HEK293 (cell line): ENCODE data around the gene REG3A.

ENCODE experiments used
- CTCF ChIA-PET: fragments of 350-600 bp; formaldehyde crosslinking; extraction: SDS; loops from one replicate; lab custom pipeline; 2021; ENCODE audit warnings: antibody characterized with exemption; lab: Yijun Ruan, JAX
- POLR2A ChIA-PET: fragments of 300-600 bp; formaldehyde crosslinking; extraction: SDS; loops from one replicate; lab custom pipeline; 2020; ENCODE audit warnings: antibody characterized with exemption, inconsistent platforms; lab: Yijun Ruan, JAX
- H3K27ac ChIP-seq: fragments of 200-500 bp; sonication (Bioruptor generic); 2 replicates; pipeline ENCODE4 v1.5.1; 2014; ENCODE audit warnings: low read depth, low read length, control low read depth, inconsistent platforms; ENCODE audit errors: extremely low read depth
- H3K36me3 ChIP-seq, 2 experiments: fragments of 200-500 bp in 1 of 2; sonication (Bioruptor generic) in 1 of 2; 1 replicate in 1 of 2; 2 replicates in 1 of 2; pipeline ENCODE4 v1.5.1; 2014 to 2017; ENCODE audit warnings: inconsistent platforms in 2 of 2, low read length in 2 of 2; ENCODE audit not compliant: control insufficient read depth in 2 of 2, insufficient read depth in 1 of 2
- H3K4me1 ChIP-seq: fragments of 200-500 bp; sonication (Bioruptor generic); 2 replicates; pipeline ENCODE4 v1.5.1; 2014; ENCODE audit warnings: mild to moderate bottlenecking, low read length, inconsistent platforms; ENCODE audit not compliant: control insufficient read depth, insufficient read depth
- H3K4me3 ChIP-seq: 2 replicates; pipeline ENCODE4 v1.5.1; 2011; ENCODE audit warnings: low read depth, mild to moderate bottlenecking, control low read depth, low read length, moderate library complexity
- H3K9me3 ChIP-seq: fragments of 200-500 bp; sonication (Bioruptor generic); 2 replicates; pipeline ENCODE4 v1.5.1; 2014; ENCODE audit warnings: low read depth, low read length, inconsistent platforms; ENCODE audit not compliant: control insufficient read depth, insufficient read depth
- GLI2 ChIP-seq: fragments of 450-650 bp; formaldehyde crosslinking; IDR thresholded peaks from 2 replicates; pipeline ENCODE4; 2017; ENCODE audit warnings: missing biosample characterization, missing genetic modification characterization, low read depth, borderline replicate concordance
- HOXA7 ChIP-seq: sonication (generic); formaldehyde crosslinking; IDR thresholded peaks from 2 replicates; pipeline ENCODE4 v1.8.1; 2022; ENCODE audit warnings: missing genetic modification reagents, borderline replicate concordance
- HOXD13 ChIP-seq: sonication (generic); formaldehyde crosslinking; IDR thresholded peaks from 2 replicates; pipeline ENCODE4 v1.8.0; 2022; ENCODE audit warnings: missing genetic modification reagents, borderline replicate concordance
- KLF16 ChIP-seq: fragments of 450-650 bp; formaldehyde crosslinking; IDR thresholded peaks from 2 replicates; pipeline ENCODE4 v1.5.1; 2017; ENCODE audit warnings: missing biosample characterization, missing genetic modification characterization
- KLF17 ChIP-seq: fragments of 450-650 bp; formaldehyde crosslinking; IDR thresholded peaks from 2 replicates; pipeline ENCODE4 v1.5.1; 2016; ENCODE audit warnings: missing biosample characterization, missing genetic modification characterization
- PATZ1 ChIP-seq: fragments of 450-650 bp; formaldehyde crosslinking; IDR thresholded peaks from 2 replicates; pipeline ENCODE4 v1.5.1; 2016; ENCODE audit warnings: missing biosample characterization, missing genetic modification characterization
- SCRT2 ChIP-seq: fragments of 450-650 bp; formaldehyde crosslinking; IDR thresholded peaks from 2 replicates; pipeline ENCODE4 v1.5.1; 2016; ENCODE audit warnings: missing biosample characterization, missing genetic modification characterization
- SP3 ChIP-seq: fragments of 450-650 bp; formaldehyde crosslinking; IDR thresholded peaks from 2 replicates; pipeline ENCODE4 v1.5.1; 2016; ENCODE audit warnings: missing biosample characterization, missing genetic modification characterization
- ZBTB10 ChIP-seq: fragments of 450-650 bp; formaldehyde crosslinking; IDR thresholded peaks from 2 replicates; pipeline ENCODE4 v1.5.1; 2016; ENCODE audit warnings: missing biosample characterization, missing genetic modification characterization
- ZBTB44 ChIP-seq: fragments of 450-650 bp; IDR thresholded peaks from 2 replicates; pipeline ENCODE4 v1.5.1; 2018; ENCODE audit warnings: missing biosample characterization, mild to moderate bottlenecking, missing genetic modification characterization
- ZBTB7A ChIP-seq: fragments of 450-650 bp; formaldehyde crosslinking; IDR thresholded peaks from 2 replicates; pipeline ENCODE4 v1.5.1; 2016; ENCODE audit warnings: low read depth, missing biosample characterization, missing genetic modification characterization
- ZFP69B ChIP-seq: fragments of 450-650 bp; formaldehyde crosslinking; IDR thresholded peaks from 2 replicates; pipeline ENCODE4 v1.5.1; 2016; ENCODE audit warnings: missing biosample characterization, missing genetic modification characterization
- ZNF132 ChIP-seq: fragments of 450-650 bp; formaldehyde crosslinking; IDR thresholded peaks from 2 replicates; pipeline ENCODE4 v1.5.1; 2017; ENCODE audit warnings: missing biosample characterization, missing genetic modification characterization, borderline replicate concordance
- ZNF223 ChIP-seq: fragments of 450-650 bp; formaldehyde crosslinking; IDR thresholded peaks from 2 replicates; pipeline ENCODE4 v1.5.1; 2016; ENCODE audit warnings: missing biosample characterization, missing genetic modification characterization
- ZNF24 ChIP-seq: fragments of 450-650 bp; formaldehyde crosslinking; IDR thresholded peaks from 2 replicates; pipeline ENCODE4 v1.5.1; 2016; ENCODE audit warnings: missing biosample characterization, missing genetic modification characterization
- ZNF48 ChIP-seq: fragments of 450-650 bp; formaldehyde crosslinking; IDR thresholded peaks from 2 replicates; pipeline ENCODE4 v1.5.1; 2016; ENCODE audit warnings: missing biosample characterization, missing genetic modification characterization
- ZNF501 ChIP-seq: fragments of 450-650 bp; formaldehyde crosslinking; IDR thresholded peaks from 2 replicates; pipeline ENCODE4 v1.5.1; 2016; ENCODE audit warnings: missing biosample characterization, missing genetic modification characterization
- ZNF580 ChIP-seq: fragments of 450-650 bp; formaldehyde crosslinking; IDR thresholded peaks from 2 replicates; pipeline ENCODE4 v1.5.1; 2016; ENCODE audit warnings: missing biosample characterization, missing genetic modification characterization
- ZNF585B ChIP-seq: fragments of 450-650 bp; formaldehyde crosslinking; IDR thresholded peaks from 2 replicates; pipeline ENCODE4 v1.5.1; 2016; ENCODE audit warnings: missing biosample characterization, missing genetic modification characterization

The REG3A gene

GRCh38 chr2:79159653-79160052, at the start of gene REG3A:
Gene REG3A, minus strand, starts transcription at chr2:79159753. Its CDS starts 348 bp downstream, at chr2:79159405.
- H3K36me3 ChIP-seq: no peaks in the 10 kb centered on the region
- POLR2A ChIA-PET: no interaction called here

More at GRCh38 chr2:79159653-79160052, at the start of gene REG3A:
- TF ChIP-seq PATZ1: no peak
- no peak for TF ChIP-seq ZFP69B (tag by site-specific recombination)
- no peak for TF ChIP-seq SCRT2 (tag by site-specific recombination)
- no peak for TF ChIP-seq KLF16
- TF ChIP-seq ZBTB7A (tag by site-specific recombination): no peak
- TF ChIP-seq ZNF580 (tag by site-specific recombination): no peak
- no peak for TF ChIP-seq ZNF223 (tag by site-specific recombination)
- TF ChIP-seq ZNF48 (tag by site-specific recombination): no peak
- TF ChIP-seq ZNF132 (tag by site-specific recombination): no peak
- no peak for TF ChIP-seq ZBTB10 (tag by site-specific recombination)
- no peak for TF ChIP-seq ZNF24 (tag by site-specific recombination)
- no peak for TF ChIP-seq KLF17
- TF ChIP-seq ZBTB44 (tag by site-specific recombination): no peak
- no peak for TF ChIP-seq ZNF585B
- no peak for TF ChIP-seq GLI2
- no peak for TF ChIP-seq ZNF501 (tag by site-specific recombination)
- no peak for TF ChIP-seq HOXD13 (CRISPR knock-in tag)
- TF ChIP-seq HOXA7 (CRISPR knock-in tag): no peak
- no peak for TF ChIP-seq SP3 (tag by site-specific recombination)
- H3K4me1 ChIP-seq: no peaks in the 10 kb centered on the region
- no peak within 1 kb of the TSS for H3K27ac ChIP-seq
- CTCF ChIA-PET: interaction anchor here (0.6 kb wide), 1 partner anchor 299 kb away, joined by 3 read pairs; no protein-coding TSS in a partner anchor
- no peak within 1 kb of the TSS for H3K4me3 ChIP-seq
- H3K9me3 ChIP-seq: no peaks in the 10 kb centered on the region
